HL-60 (cell line): ENCODE results near the gene STMP1.
A peak's percentile ranks its signal among the peaks of the same experiment; 100 is the strongest.

ENCODE experiments used
- DNase-seq, 2 experiments: peaks; one replicate each; pipeline ENCODE4 v3.0.0-alpha.2; 2010 to 2020; ENCODE audit warnings: low read depth in 1 of 2, low spot score in 1 of 2
- H3K27ac ChIP-seq: fragments of 250-450 bp; sonication (Bioruptor Pico); replicated peaks from 2 replicates; pipeline ENCODE4 v1.5.1; 2020; ENCODE audit warnings: mild to moderate bottlenecking, moderate library complexity
- H3K27me3 ChIP-seq: fragments of 250-450 bp; sonication (Bioruptor Pico); 2 replicates; pipeline ENCODE4 v1.5.1; 2021; ENCODE audit warnings: mild to moderate bottlenecking, moderate library complexity; ENCODE audit not compliant: insufficient read depth, poor library complexity, severe bottlenecking
- H3K4me3 ChIP-seq: replicated peaks from 2 replicates; pipeline ENCODE4 v1.5.1; 2011; ENCODE audit warnings: mild to moderate bottlenecking, control low read depth, low read length; ENCODE audit not compliant: insufficient read depth
- GABPA ChIP-seq: IDR thresholded peaks from 2 replicates; pipeline ENCODE4 v1.6.1; 2012; ENCODE audit warnings: low read depth
- POLR2AphosphoS5 ChIP-seq: IDR thresholded peaks from 2 replicates; pipeline ENCODE4 v1.6.1; 2012; ENCODE audit warnings: low read depth
- SPI1 ChIP-seq: IDR thresholded peaks from 2 replicates; pipeline ENCODE4 v1.6.1; 2012; ENCODE audit warnings: low read depth, mild to moderate bottlenecking, borderline replicate concordance
- TF ChIP-seq, protein P1 (sequence below): IDR thresholded peaks from one replicate; pipeline ENCODE4 v1.5.1; 2011; ENCODE audit warnings: low read length, control low read depth, inconsistent platforms; ENCODE audit not compliant: insufficient read depth
- TF ChIP-seq, protein P2 (sequence below): IDR thresholded peaks from 2 replicates; pipeline ENCODE4 v1.6.1; 2012; ENCODE audit warnings: low read depth; ENCODE audit not compliant: insufficient replicate concordance

The STMP1 gene

DNA sequence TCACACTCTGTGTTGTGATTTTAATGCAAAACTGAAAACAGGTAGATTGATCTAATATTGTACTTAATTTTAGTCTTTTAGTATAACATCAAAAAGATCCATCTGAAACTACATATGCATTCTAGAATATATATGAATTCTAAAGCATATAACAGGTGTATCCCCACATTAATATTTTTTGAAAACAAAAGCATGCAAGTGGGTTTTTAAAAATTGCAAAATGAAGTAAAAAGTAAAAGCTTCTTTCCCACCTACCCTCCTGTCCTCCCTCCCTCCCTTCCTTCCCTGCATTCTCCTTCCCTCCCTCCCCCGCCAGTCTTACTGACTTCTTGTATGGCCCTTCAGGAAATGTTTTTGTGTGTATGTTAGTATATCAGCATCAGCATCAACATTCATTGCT lies 14.6 kb upstream of the STMP1 start:
- no peaks in the 10 kb centered on the region for H3K27me3 ChIP-seq
- no peak overlapping the region for H3K4me3 ChIP-seq
- no peak for DNase-seq
- TF ChIP-seq POLR2AphosphoS5 = no peak
- TF ChIP-seq, protein P1, sequence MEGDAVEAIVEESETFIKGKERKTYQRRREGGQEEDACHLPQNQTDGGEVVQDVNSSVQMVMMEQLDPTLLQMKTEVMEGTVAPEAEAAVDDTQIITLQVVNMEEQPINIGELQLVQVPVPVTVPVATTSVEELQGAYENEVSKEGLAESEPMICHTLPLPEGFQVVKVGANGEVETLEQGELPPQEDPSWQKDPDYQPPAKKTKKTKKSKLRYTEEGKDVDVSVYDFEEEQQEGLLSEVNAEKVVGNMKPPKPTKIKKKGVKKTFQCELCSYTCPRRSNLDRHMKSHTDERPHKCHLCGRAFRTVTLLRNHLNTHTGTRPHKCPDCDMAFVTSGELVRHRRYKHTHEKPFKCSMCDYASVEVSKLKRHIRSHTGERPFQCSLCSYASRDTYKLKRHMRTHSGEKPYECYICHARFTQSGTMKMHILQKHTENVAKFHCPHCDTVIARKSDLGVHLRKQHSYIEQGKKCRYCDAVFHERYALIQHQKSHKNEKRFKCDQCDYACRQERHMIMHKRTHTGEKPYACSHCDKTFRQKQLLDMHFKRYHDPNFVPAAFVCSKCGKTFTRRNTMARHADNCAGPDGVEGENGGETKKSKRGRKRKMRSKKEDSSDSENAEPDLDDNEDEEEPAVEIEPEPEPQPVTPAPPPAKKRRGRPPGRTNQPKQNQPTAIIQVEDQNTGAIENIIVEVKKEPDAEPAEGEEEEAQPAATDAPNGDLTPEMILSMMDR = no peak
- no peak for TF ChIP-seq SPI1
- no peak overlapping the region for H3K27ac ChIP-seq

GRCh38 chr7:135648235-135648634 lies 14.1 kb upstream of the STMP1 start:
- Histone ChIP-seq H3K4me3 (no peak overlapping the region), H3K27ac (no peak overlapping the region), H3K27me3 (no peaks in the 10 kb centered on the region)
- DNase-seq = no peak
- TF ChIP-seq POLR2AphosphoS5 (no peak), GABPA (no peak), SPI1 (no peak)
- TF ChIP-seq, protein P1 = no peak
- TF ChIP-seq, protein P2, sequence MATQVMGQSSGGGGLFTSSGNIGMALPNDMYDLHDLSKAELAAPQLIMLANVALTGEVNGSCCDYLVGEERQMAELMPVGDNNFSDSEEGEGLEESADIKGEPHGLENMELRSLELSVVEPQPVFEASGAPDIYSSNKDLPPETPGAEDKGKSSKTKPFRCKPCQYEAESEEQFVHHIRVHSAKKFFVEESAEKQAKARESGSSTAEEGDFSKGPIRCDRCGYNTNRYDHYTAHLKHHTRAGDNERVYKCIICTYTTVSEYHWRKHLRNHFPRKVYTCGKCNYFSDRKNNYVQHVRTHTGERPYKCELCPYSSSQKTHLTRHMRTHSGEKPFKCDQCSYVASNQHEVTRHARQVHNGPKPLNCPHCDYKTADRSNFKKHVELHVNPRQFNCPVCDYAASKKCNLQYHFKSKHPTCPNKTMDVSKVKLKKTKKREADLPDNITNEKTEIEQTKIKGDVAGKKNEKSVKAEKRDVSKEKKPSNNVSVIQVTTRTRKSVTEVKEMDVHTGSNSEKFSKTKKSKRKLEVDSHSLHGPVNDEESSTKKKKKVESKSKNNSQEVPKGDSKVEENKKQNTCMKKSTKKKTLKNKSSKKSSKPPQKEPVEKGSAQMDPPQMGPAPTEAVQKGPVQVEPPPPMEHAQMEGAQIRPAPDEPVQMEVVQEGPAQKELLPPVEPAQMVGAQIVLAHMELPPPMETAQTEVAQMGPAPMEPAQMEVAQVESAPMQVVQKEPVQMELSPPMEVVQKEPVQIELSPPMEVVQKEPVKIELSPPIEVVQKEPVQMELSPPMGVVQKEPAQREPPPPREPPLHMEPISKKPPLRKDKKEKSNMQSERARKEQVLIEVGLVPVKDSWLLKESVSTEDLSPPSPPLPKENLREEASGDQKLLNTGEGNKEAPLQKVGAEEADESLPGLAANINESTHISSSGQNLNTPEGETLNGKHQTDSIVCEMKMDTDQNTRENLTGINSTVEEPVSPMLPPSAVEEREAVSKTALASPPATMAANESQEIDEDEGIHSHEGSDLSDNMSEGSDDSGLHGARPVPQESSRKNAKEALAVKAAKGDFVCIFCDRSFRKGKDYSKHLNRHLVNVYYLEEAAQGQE = no peak

- no peaks in the 10 kb centered on the region for H3K27me3 ChIP-seq
- 0 out of 2 replicates have a peak, but pooled peaks have one; percentile 31 for TF ChIP-seq POLR2AphosphoS5
- TF ChIP-seq SPI1 = no peak
- peak in 1 of 2 experiments; percentile 34 for DNase-seq
- H3K4me3 ChIP-seq = no peak overlapping the region
- H3K27ac ChIP-seq = no peak overlapping the region
Measured at GRCh38 chr7:135650831-135651573, 11.3 kb upstream of the STMP1 start.

- Histone ChIP-seq H3K27ac (no peak overlapping the region), H3K4me3 (no peak overlapping the region), H3K27me3 (no peaks in the 10 kb centered on the region)
- no peak for DNase-seq
- TF ChIP-seq, protein P1 = no peak
- TF ChIP-seq SPI1 = no peak
- TF ChIP-seq GABPA = no peak
- no peak for TF ChIP-seq POLR2AphosphoS5
- TF ChIP-seq, protein P2 = no peak
Measured at GRCh38 chr7:135653340-135654080, 8.8 kb upstream of the STMP1 start.
